Endothelial cell (in vitro differentiated cells): ENCODE measurements around the gene GNB5. TPM values are rescaled to one million over a fixed set of nuclear protein-coding genes. Genes with fewer than 3 reads are reported as not detected.

Experiments
- DNase-seq: peaks from one replicate; pipeline ENCODE4 v3.0.0; 2021; ENCODE audit warnings: low spot score
- H3K27ac Mint-ChIP-seq: one replicate; pipeline ENCODE4 v1.8.0; 2021; ENCODE audit warnings: mixed read lengths, inconsistent platforms; ENCODE audit not compliant: unreplicated experiment
- H3K27me3 Mint-ChIP-seq: one replicate; pipeline ENCODE4 v1.8.0; 2021; ENCODE audit warnings: mild to moderate bottlenecking, moderate library complexity, mixed read lengths, inconsistent platforms; ENCODE audit not compliant: unreplicated experiment
- H3K36me3 Mint-ChIP-seq: one replicate; pipeline ENCODE4 v1.8.0; 2021; ENCODE audit warnings: mild to moderate bottlenecking, low read depth, mixed read lengths, inconsistent platforms; ENCODE audit not compliant: unreplicated experiment
- H3K4me1 Mint-ChIP-seq: one replicate; pipeline ENCODE4 v1.8.0; 2021; ENCODE audit warnings: mild to moderate bottlenecking, mixed read lengths, inconsistent platforms; ENCODE audit not compliant: unreplicated experiment
- H3K4me3 Mint-ChIP-seq: one replicate; pipeline ENCODE4 v1.8.0; 2021; ENCODE audit warnings: mild to moderate bottlenecking, mixed read lengths, inconsistent platforms; ENCODE audit not compliant: unreplicated experiment
- H3K9me3 Mint-ChIP-seq: one replicate; pipeline ENCODE4 v1.8.0; 2021; ENCODE audit warnings: mixed read lengths, inconsistent platforms; ENCODE audit not compliant: unreplicated experiment
- total RNA-seq: library from RNA; stranded (reverse); fragmentation: NEBNext Ultra II Directional; extraction: Animal tissue kit (Norgen Biotek cat#: 25700); gene quantifications from one replicate; pipeline ENCODE4 v1.2.1, GENCODE V29; 2021; ENCODE audit not compliant: unreplicated experiment
- TF ChIP-seq, protein P1 (sequence below): fragments of 200-600 bp; sonication (generic); IDR thresholded peaks from one replicate; pipeline ENCODE4 v1.5.0; 2021; ENCODE audit warnings: antibody characterized with exemption; ENCODE audit not compliant: unreplicated experiment

The GNB5 gene
- total RNA-seq, 1 donor from 2014 or later: 11.7 TPM

DNA sequence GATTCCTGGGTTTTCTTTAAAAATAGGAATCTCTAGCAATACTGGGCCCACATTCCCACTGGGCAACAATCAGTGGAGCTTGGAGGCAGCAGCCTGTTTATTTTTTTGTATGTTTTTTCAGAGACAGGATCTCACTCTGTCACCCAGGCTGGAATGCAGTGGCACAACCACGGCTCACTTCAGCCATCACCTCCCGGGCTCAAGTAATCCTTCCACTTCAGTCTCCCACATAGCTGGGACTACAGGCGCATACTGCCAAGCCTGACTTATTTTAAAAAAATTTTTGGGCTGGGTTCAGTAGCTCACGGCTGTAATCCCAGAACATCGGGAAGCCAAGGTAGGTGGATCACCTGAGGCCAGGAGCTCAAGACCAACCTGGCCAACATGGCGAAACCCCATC is 29.1 kb upstream of the GNB5 start:
- no peaks in the 10 kb centered on the region for H3K4me1 Mint-ChIP-seq
- H3K9me3 Mint-ChIP-seq: no peaks in the 10 kb centered on the region
- H3K27me3 Mint-ChIP-seq: no peaks in the 10 kb centered on the region
- no peak overlapping the region for H3K27ac Mint-ChIP-seq
- H3K4me3 Mint-ChIP-seq: no peak overlapping the region
- peaks cover 36% of the 10 kb centered on the region for H3K36me3 Mint-ChIP-seq
- TF ChIP-seq, protein P1, sequence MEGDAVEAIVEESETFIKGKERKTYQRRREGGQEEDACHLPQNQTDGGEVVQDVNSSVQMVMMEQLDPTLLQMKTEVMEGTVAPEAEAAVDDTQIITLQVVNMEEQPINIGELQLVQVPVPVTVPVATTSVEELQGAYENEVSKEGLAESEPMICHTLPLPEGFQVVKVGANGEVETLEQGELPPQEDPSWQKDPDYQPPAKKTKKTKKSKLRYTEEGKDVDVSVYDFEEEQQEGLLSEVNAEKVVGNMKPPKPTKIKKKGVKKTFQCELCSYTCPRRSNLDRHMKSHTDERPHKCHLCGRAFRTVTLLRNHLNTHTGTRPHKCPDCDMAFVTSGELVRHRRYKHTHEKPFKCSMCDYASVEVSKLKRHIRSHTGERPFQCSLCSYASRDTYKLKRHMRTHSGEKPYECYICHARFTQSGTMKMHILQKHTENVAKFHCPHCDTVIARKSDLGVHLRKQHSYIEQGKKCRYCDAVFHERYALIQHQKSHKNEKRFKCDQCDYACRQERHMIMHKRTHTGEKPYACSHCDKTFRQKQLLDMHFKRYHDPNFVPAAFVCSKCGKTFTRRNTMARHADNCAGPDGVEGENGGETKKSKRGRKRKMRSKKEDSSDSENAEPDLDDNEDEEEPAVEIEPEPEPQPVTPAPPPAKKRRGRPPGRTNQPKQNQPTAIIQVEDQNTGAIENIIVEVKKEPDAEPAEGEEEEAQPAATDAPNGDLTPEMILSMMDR: no peak
- no peak for DNase-seq

DNA sequence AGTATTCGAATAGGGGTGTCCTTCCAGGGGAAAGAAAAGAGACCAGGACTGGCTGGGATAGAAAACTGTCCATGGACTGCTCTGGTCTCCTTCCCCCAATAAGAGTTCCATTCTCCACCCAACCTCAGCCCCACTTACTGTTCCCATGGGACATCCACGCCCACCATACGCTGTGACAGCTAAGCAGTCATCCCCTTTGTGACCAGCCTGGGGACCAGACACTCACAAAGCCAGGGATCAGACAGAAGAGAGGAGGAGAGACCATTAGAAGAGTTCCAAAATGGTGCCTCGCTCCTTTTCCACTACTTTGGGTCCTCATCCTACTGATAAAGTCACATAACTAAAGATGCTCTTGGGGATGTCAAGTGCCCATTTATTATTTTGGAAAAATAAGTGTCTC is 27.6 kb upstream of the GNB5 start:
- TF ChIP-seq, protein P1: no peak
- no peaks in the 10 kb centered on the region for H3K4me1 Mint-ChIP-seq
- no peak overlapping the region for H3K27ac Mint-ChIP-seq
- no peaks in the 10 kb centered on the region for H3K9me3 Mint-ChIP-seq
- H3K4me3 Mint-ChIP-seq: no peak overlapping the region
- H3K36me3 Mint-ChIP-seq: peaks cover 32% of the 10 kb centered on the region
- no peak for DNase-seq
- peaks cover 2% of the 10 kb centered on the region for H3K27me3 Mint-ChIP-seq

DNA sequence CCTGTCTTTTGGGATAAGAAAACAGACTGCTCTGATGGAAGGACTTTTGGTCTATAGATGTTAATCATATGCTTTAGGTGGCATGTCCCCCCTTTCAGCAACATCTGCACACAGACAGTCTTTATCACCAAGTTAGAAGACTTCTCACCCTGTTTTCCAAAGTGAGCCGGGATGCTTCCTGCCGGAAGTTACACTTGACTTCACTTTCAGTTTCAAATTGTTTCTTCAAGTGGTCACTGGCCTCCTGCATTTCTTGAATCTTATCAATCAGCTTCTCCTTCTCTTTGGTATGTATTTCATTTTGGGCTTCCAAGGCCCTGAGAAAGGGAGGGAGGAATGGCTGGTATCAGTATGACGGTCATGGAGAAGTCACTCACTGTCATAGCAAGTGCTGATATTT is 27.2 kb upstream of the GNB5 start:
- no peak overlapping the region for H3K27ac Mint-ChIP-seq
- no peaks in the 10 kb centered on the region for H3K9me3 Mint-ChIP-seq
- no peak overlapping the region for H3K4me3 Mint-ChIP-seq
- H3K36me3 Mint-ChIP-seq: peaks cover 35% of the 10 kb centered on the region
- no peak for DNase-seq
- TF ChIP-seq, protein P1: no peak
- H3K27me3 Mint-ChIP-seq: peaks cover 5% of the 10 kb centered on the region
- H3K4me1 Mint-ChIP-seq: no peaks in the 10 kb centered on the region

- Mint-ChIP-seq H3K9me3 (no peaks in the 10 kb centered on the region), H3K27ac (no peak overlapping the region), H3K4me1 (no peaks in the 10 kb centered on the region), H3K4me3 (no peak overlapping the region), H3K36me3 (peaks cover 34% of the 10 kb centered on the region), H3K27me3 (peaks cover 5% of the 10 kb centered on the region)
- TF ChIP-seq, protein P1: no peak
- peak; percentile 23 for DNase-seq
These were observed 26.0 kb upstream of the GNB5 start for GRCh38 chr15:52217186-52217585.

- peaks cover 37% of the 10 kb centered on the region for H3K36me3 Mint-ChIP-seq
- TF ChIP-seq, protein P1: no peak
- no peak overlapping the region for H3K4me3 Mint-ChIP-seq
- no peaks in the 10 kb centered on the region for H3K9me3 Mint-ChIP-seq
- no peak overlapping the region for H3K27ac Mint-ChIP-seq
- no peaks in the 10 kb centered on the region for H3K4me1 Mint-ChIP-seq
- DNase-seq: no peak
- H3K27me3 Mint-ChIP-seq: peaks cover 5% of the 10 kb centered on the region
These were observed 23.4 kb upstream of the GNB5 start for GRCh38 chr15:52214553-52214952.
